ENCODE data around the gene PLPPR1. TPM values are rescaled to one million over a fixed set of nuclear protein-coding genes. Genes with fewer than 3 reads are reported as not detected.

Gene PLPPR1
- total RNA-seq, 1 experiment from 2014 or later, result not detected

DNA sequence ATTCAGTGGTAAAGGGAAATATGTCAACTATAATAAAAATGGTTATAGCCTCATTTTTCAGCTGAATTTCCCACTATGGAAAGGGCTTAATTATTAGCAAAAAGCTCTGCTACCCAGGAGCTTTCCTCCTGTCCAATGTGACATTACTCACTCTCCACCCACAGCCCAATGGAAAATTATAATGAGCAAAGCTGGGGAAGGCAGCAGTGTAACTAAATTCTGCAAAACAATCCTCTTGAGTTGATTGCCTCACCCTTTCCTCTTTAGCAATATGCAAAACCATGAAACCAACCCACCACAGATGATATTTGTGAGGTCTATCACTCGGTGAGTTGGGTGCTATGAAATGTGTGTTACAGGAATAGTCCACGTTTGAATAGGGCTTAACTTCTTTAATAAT, 14.0 kb upstream of the PLPPR1 start:
- no peaks in the 10 kb centered on the region for H3K4me1 ChIP-seq (ENCODE audit: control insufficient read depth, insufficient read depth, low read length)
- ATAC-seq, result no peak
- no peak for DNase-seq (ENCODE audit: low read depth, low spot score)
- no peaks in the 10 kb centered on the region for H3K36me3 ChIP-seq (ENCODE audit: control insufficient read depth, insufficient read depth, low read length)
- no TSS peak for BruUV-seq (replicated peaks)
- in situ Hi-C loops (cut with HindIII; ENCODE audit: low pct_unique_long_range_greater_than_20kb, low sequenced_read_pairs) (no loop called here), intact Hi-C loops (cut with micrococcal nuclease; ENCODE audit: unreplicated experiment) (no loop called here)
- TF ChIP-seq POLR2AphosphoS5 (IDR thresholded peaks at IDR 0.05; ENCODE audit: low read depth, low read length) (no peak), SIN3A (IDR thresholded peaks at IDR 0.05; ENCODE audit: borderline replicate concordance, insufficient read depth, low read depth, low read length) (no peak), TCF7L2 (IDR thresholded peaks at IDR 0.05; ENCODE audit: low read depth, low read length) (no peak)
- TF ChIP-seq, protein P1, sequence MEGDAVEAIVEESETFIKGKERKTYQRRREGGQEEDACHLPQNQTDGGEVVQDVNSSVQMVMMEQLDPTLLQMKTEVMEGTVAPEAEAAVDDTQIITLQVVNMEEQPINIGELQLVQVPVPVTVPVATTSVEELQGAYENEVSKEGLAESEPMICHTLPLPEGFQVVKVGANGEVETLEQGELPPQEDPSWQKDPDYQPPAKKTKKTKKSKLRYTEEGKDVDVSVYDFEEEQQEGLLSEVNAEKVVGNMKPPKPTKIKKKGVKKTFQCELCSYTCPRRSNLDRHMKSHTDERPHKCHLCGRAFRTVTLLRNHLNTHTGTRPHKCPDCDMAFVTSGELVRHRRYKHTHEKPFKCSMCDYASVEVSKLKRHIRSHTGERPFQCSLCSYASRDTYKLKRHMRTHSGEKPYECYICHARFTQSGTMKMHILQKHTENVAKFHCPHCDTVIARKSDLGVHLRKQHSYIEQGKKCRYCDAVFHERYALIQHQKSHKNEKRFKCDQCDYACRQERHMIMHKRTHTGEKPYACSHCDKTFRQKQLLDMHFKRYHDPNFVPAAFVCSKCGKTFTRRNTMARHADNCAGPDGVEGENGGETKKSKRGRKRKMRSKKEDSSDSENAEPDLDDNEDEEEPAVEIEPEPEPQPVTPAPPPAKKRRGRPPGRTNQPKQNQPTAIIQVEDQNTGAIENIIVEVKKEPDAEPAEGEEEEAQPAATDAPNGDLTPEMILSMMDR (IDR thresholded peaks at IDR 0.05), result no peak
- TF ChIP-seq, protein P2, sequence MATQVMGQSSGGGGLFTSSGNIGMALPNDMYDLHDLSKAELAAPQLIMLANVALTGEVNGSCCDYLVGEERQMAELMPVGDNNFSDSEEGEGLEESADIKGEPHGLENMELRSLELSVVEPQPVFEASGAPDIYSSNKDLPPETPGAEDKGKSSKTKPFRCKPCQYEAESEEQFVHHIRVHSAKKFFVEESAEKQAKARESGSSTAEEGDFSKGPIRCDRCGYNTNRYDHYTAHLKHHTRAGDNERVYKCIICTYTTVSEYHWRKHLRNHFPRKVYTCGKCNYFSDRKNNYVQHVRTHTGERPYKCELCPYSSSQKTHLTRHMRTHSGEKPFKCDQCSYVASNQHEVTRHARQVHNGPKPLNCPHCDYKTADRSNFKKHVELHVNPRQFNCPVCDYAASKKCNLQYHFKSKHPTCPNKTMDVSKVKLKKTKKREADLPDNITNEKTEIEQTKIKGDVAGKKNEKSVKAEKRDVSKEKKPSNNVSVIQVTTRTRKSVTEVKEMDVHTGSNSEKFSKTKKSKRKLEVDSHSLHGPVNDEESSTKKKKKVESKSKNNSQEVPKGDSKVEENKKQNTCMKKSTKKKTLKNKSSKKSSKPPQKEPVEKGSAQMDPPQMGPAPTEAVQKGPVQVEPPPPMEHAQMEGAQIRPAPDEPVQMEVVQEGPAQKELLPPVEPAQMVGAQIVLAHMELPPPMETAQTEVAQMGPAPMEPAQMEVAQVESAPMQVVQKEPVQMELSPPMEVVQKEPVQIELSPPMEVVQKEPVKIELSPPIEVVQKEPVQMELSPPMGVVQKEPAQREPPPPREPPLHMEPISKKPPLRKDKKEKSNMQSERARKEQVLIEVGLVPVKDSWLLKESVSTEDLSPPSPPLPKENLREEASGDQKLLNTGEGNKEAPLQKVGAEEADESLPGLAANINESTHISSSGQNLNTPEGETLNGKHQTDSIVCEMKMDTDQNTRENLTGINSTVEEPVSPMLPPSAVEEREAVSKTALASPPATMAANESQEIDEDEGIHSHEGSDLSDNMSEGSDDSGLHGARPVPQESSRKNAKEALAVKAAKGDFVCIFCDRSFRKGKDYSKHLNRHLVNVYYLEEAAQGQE (IDR thresholded peaks at IDR 0.05; ENCODE audit: insufficient read depth in 1 of 2, low read depth in 2 of 2, low read length in 1 of 2), result no peak
- CTCF ChIA-PET, result no interaction called here
- H3K4me3 ChIP-seq (ENCODE audit: low read depth in 2 of 2, low read length in 2 of 2), result no peak overlapping the region
- POLR2A ChIA-PET, result no interaction called here
- no peaks in the 10 kb centered on the region for H3K9me3 ChIP-seq (ENCODE audit: control insufficient read depth, insufficient read depth, low read depth, low read length)
- no peak overlapping the region for H3K27ac ChIP-seq (ENCODE audit: low read length)
- H3K27me3 ChIP-seq (ENCODE audit: control insufficient read depth, insufficient read depth, low read length), result no peaks in the 10 kb centered on the region

DNA sequence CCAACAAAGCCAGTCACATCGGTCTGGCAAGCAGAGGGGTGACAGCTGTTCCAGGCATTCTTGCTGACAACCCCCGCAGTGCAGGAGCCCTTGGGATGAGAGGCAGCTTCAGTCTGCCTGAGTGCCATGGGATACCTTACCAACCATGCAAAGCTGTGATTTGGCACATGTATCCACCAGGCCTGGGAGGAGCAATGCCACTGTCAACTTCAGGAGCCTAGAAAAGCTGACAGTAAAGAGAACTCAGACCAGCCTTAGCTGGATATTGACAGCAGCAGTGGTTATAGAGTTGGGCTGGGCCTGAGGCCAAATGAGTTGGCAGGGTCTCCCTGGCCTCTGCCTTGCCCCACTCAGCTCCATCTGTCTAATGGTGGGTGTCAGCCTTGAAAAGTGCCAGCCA, 10.1 kb upstream of the PLPPR1 start:
- in situ Hi-C loops (cut with HindIII; ENCODE audit: low pct_unique_long_range_greater_than_20kb, low sequenced_read_pairs), result no loop called here
- H3K27ac ChIP-seq (ENCODE audit: low read length), result no peak overlapping the region
- ATAC-seq (no peak), DNase-seq (ENCODE audit: low read depth, low spot score) (no peak)
- intact Hi-C loops (cut with micrococcal nuclease; ENCODE audit: unreplicated experiment), result no loop called here
- TF ChIP-seq, protein P1 (IDR thresholded peaks at IDR 0.05), result no peak
- TF ChIP-seq TCF7L2 (IDR thresholded peaks at IDR 0.05; ENCODE audit: low read depth, low read length), result no peak
- TF ChIP-seq POLR2AphosphoS5 (IDR thresholded peaks at IDR 0.05; ENCODE audit: low read depth, low read length), result no peak
- TF ChIP-seq, protein P2 (IDR thresholded peaks at IDR 0.05; ENCODE audit: insufficient read depth in 1 of 2, low read depth in 2 of 2, low read length in 1 of 2), result no peak
- TF ChIP-seq SIN3A (IDR thresholded peaks at IDR 0.05; ENCODE audit: borderline replicate concordance, insufficient read depth, low read depth, low read length), result no peak
- no peaks in the 10 kb centered on the region for H3K4me1 ChIP-seq (ENCODE audit: control insufficient read depth, insufficient read depth, low read length)
- no TSS peak for BruUV-seq (replicated peaks)
- H3K9me3 ChIP-seq (ENCODE audit: control insufficient read depth, insufficient read depth, low read depth, low read length), result no peaks in the 10 kb centered on the region
- H3K27me3 ChIP-seq (ENCODE audit: control insufficient read depth, insufficient read depth, low read length), result no peaks in the 10 kb centered on the region
- ChIA-PET CTCF (no interaction called here), POLR2A (no interaction called here)
- H3K4me3 ChIP-seq (ENCODE audit: low read depth in 2 of 2, low read length in 2 of 2), result no peak overlapping the region
- H3K36me3 ChIP-seq (ENCODE audit: control insufficient read depth, insufficient read depth, low read length), result no peaks in the 10 kb centered on the region

All from Panc1 (cell line).